AG10803 (cell line): ENCODE measurements around the gene SDS.

Source experiments
- DNase-seq: peaks from one replicate; pipeline ENCODE4 v3.0.0; 2010; ENCODE audit warnings: low read depth
- H3K4me3 ChIP-seq: 2 replicates; pipeline ENCODE4 v1.5.1; 2011; ENCODE audit warnings: mild to moderate bottlenecking, low read length, control low read depth
- TF ChIP-seq, protein P1 (sequence below): conservative IDR thresholded peaks from 2 replicates; pipeline ENCODE4 v1.5.1; 2011; ENCODE audit warnings: mild to moderate bottlenecking, low read length, control low read depth, inconsistent platforms

SDS gene

DNA sequence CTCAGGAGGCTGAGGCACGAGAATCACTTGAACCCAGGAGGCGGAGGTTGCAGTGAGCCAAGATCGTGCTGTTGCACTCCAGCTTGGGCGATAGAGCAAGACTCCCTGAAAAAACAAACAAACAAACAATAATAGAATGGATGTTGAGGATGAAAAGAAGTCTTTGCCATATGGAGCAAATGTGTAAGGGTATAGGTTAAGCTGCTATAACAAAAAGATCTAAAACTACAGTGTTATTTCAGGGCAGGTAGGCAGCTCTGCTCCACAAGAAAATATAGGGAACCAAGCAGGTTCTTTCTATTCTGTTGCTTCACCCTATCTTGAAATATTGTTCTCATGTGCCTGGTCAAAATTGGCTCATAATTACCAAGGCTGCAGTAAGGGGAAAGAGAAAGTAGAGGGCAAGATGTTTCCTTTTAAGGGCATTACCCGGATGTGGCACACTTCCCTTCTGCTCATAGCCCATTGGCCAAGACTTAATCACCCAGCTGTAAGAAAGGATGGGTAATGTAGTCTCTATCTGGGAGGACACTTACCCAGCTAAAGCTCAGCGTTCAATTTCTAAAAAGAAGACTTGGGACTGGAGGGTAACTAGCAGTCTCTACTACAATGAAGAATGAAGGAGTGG is 42.0 kb upstream of the SDS start:
- DNase-seq, result peak; percentile 6
- TF ChIP-seq, protein P1, sequence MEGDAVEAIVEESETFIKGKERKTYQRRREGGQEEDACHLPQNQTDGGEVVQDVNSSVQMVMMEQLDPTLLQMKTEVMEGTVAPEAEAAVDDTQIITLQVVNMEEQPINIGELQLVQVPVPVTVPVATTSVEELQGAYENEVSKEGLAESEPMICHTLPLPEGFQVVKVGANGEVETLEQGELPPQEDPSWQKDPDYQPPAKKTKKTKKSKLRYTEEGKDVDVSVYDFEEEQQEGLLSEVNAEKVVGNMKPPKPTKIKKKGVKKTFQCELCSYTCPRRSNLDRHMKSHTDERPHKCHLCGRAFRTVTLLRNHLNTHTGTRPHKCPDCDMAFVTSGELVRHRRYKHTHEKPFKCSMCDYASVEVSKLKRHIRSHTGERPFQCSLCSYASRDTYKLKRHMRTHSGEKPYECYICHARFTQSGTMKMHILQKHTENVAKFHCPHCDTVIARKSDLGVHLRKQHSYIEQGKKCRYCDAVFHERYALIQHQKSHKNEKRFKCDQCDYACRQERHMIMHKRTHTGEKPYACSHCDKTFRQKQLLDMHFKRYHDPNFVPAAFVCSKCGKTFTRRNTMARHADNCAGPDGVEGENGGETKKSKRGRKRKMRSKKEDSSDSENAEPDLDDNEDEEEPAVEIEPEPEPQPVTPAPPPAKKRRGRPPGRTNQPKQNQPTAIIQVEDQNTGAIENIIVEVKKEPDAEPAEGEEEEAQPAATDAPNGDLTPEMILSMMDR, result no peak
- no peak overlapping the region for H3K4me3 ChIP-seq

DNA sequence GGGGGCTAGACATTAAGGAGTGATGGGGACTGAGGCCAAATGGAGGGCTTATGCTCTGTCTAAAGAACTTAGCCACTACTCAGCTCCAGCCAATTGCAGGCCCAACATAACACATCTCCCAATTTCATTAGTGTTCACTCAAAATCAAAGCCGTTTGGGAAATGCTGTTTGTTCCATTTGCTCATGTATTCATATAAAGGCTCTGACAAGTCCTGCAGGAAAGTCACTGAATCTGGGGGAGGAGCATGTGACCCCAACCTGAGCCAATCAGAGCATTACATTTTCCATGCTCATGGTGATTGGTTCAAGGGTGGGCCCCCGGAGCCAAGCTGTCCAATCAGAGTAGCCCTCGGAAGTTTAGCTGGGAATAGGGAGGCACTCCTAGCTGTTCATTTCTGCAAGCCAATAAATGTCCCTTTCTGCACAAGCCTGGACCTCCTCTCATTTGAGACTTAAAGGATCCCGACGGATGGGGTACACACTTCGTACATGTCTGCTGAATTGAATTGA is 39.4 kb upstream of the SDS start:
- H3K4me3 ChIP-seq, result no peak overlapping the region
- TF ChIP-seq, protein P1, result no peak
- DNase-seq, result no peak

DNA sequence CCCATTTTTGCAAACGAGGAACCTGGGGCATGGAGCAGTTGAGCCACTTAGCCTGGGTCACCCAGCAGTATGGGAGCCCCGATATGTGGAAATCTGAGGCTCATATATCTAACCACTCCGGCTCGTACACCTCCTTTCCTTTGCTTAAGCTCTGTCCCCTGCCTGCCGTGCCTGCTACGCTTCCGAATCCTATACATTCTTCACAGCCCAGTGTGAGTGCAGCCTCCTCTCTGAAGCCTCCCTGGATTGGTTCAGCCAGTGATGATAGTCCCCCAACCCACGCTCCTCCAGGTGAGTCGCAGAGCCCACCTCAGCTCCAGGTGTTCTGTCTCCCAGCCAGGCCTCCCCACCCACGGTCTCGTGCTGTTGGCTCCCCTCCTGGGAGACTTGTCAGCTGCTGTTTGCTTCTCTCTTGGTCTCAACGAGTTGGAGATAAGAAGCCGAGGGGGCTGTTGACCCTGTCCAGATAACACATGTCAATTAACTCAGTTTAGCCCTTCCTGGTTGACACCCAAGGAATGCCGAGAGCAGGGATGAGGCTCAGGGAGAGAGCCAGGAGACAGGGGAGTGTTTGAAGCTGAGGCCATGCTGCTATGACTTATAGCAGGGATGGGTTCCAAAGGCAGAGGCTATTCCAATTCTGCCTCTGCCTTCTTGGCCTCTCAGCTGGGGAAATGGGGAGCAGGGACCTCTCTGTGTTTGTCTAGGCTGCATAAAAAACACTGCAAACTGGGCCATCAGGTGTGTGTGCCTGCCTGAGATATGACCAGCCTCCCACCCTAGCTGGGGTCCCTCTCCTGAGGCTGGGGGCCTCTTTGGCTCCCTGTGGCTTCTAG is 37.5 kb upstream of the SDS start:
- DNase-seq, result no peak
- no peak overlapping the region for H3K4me3 ChIP-seq
- TF ChIP-seq, protein P1, result no peak

DNA sequence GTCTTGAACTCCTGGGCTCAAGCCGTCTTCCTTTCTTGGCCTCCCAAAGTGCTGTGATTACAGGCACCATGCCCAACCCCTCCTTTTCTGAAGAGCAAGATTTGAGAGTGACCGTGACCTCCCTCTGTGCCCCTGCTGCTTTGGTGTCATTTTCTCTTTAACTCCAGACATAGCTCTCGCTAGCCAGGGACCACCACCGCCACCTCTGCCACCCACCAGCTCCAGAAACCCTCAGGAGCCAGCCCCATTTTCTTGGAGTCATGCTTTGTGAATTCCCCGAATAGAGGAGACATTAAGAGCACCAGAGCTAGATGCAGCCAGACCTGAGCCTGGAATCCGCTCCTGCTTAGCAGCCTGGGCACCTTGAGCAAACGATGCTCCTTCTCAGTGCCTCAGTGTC is 36.6 kb upstream of the SDS start:
- H3K4me3 ChIP-seq, result no peak overlapping the region
- TF ChIP-seq, protein P1, result no peak
- DNase-seq, result no peak

DNA sequence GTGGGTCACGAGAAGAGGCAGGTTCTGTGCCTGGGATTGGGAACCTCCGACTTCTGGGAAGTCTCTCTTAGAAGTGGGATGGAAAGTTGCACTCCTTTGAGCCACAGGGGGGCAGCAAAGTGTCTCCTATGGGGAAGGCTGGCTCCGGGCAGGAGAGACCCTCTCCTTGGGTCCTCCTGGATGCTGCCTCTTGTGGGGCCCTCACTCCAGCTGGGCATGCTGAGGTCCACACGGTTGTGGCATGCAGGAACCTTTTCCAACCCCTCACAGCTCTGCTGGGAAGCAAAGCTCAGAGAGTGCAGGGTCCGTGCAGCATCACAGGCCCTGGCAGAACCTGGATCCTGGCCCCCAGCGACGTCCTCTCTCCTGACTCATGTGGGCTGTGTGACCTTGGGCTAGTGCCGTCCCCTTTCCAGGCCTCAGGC is 35.9 kb upstream of the SDS start:
- TF ChIP-seq, protein P1, result peak; percentile 66
- peak; percentile 21 for DNase-seq

DNA sequence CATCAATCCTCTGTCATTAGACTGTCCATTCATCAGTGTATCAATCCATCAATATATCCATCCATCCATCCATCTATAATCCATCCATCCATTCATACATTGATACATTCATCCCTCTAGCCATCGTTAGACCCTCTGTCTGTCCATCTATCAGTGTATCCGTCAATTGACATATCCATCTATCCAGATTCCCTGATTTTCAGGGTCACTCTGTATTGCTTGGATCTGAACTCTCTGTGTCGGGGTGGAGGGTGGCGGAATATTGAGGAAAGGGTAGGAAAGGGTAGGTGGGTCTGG is 35.6 kb upstream of the SDS start:
- H3K4me3 ChIP-seq, result no peak overlapping the region
- no peak for DNase-seq
- TF ChIP-seq, protein P1, result no peak

More for the DNA sequence above, 35.9 kb upstream of the SDS start:
- H3K4me3 ChIP-seq, result no peak overlapping the region
